Measurements from ENCODE around the gene EIF4A2. TPM values are rescaled to one million over a fixed set of nuclear protein-coding genes. Genes with fewer than 3 reads are reported as not detected.

EIF4A2 gene
- total and polyA plus RNA-seq, 9 donors, result 347 to 961 (median 631) TPM

- TF ChIP-seq POLR2A (IDR thresholded peaks at IDR 0.05) (no peak), CTCF (IDR thresholded peaks at IDR 0.05) (no peak), EP300 (IDR thresholded peaks at IDR 0.05) (no peak)
- peak overlapping the region; percentile 97 for H3K4me3 ChIP-seq
- intact Hi-C loops (cut with DNase I), result loop anchor here in 2 of 4 donors (5.0 to 10.0 kb wide), 3 partner anchors 40 to 848 kb away; partner anchors contain the start of gene TRA2B (in 2 of the 2)
- 1 to 3% (median 3%) methylated on average over 21 of the region's 21 CpGs for WGBS, 3 donors
- no peaks in the 10 kb centered on the region for H3K36me3 ChIP-seq
- DNase-seq, result no peak
- peaks cover 14% of the 10 kb centered on the region for H3K4me1 ChIP-seq (ENCODE audit: insufficient read depth)
- no peaks in the 10 kb centered on the region for H3K27me3 ChIP-seq
- peak overlapping the region; percentile 91 to 97 for H3K27ac ChIP-seq
- H3K9me3 ChIP-seq, result no peaks in the 10 kb centered on the region
Observed at GRCh38 chr3:186782542-186783057, 777 bp upstream of the EIF4A2 start.

GRCh38 chr3:186783731-186784515, 546 bp downstream of the EIF4A2 start:
- TF ChIP-seq CTCF (IDR thresholded peaks at IDR 0.05), result peak in 1 of 3 donors; percentile 12
- no peak for TF ChIP-seq EP300 (IDR thresholded peaks at IDR 0.05)
- peak; percentile 2 for TF ChIP-seq POLR2A (IDR thresholded peaks at IDR 0.05)
- WGBS, 3 donors, result 0% methylated on average over 40 to 56 of the region's 56 CpGs
- Histone ChIP-seq H3K9me3 (no peaks in the 10 kb centered on the region), H3K27ac (peak overlapping the region; percentile 91 to 97), H3K4me1 (ENCODE audit: insufficient read depth) (peaks cover 14% of the 10 kb centered on the region), H3K27me3 (no peaks in the 10 kb centered on the region), H3K4me3 (peak overlapping the region; percentile 97), H3K36me3 (no peaks in the 10 kb centered on the region)
- intact Hi-C loops (cut with DNase I), result loop anchor here in 2 of 4 donors (5.0 to 10.0 kb wide), 3 partner anchors 38 to 849 kb away; partner anchors contain the start of gene TRA2B (in 2 of the 2)
- peak; percentile 85 to 91 (median 89) for DNase-seq

- no peak for TF ChIP-seq EP300 (IDR thresholded peaks at IDR 0.05)
- no peak for TF ChIP-seq CTCF (IDR thresholded peaks at IDR 0.05)
- H3K9me3 ChIP-seq, result no peaks in the 10 kb centered on the region
- H3K4me3 ChIP-seq, result peak overlapping the region; percentile 97
- 2 to 10% (median 3%) methylated on average over 7 of the region's 7 CpGs for WGBS, 3 donors
- H3K36me3 ChIP-seq, result no peaks in the 10 kb centered on the region
- no peak for DNase-seq
- no peaks in the 10 kb centered on the region for H3K27me3 ChIP-seq
- intact Hi-C loops (cut with DNase I), result loop anchor here in 2 of 4 donors (5.0 to 10.0 kb wide), 3 partner anchors 37 to 850 kb away; partner anchors contain the start of gene TRA2B (in 2 of the 2)
- no peak overlapping the region for H3K27ac ChIP-seq
- peaks cover 14% of the 10 kb centered on the region for H3K4me1 ChIP-seq (ENCODE audit: insufficient read depth)
Observed at GRCh38 chr3:186784820-186785494, 1.6 kb downstream of the EIF4A2 start.

GRCh38 chr3:186785495-186786018, 2.2 kb downstream of the EIF4A2 start:
- Histone ChIP-seq H3K4me1 (ENCODE audit: insufficient read depth) (peaks cover 14% of the 10 kb centered on the region), H3K4me3 (peak overlapping the region; percentile 97), H3K27me3 (no peaks in the 10 kb centered on the region), H3K36me3 (no peaks in the 10 kb centered on the region), H3K27ac (no peak overlapping the region), H3K9me3 (no peaks in the 10 kb centered on the region)
- intact Hi-C loops (cut with DNase I), result loop anchor here in 1 of 4 donors (10.0 kb wide), 1 partner anchor 851 kb away; the partner anchor contains the start of gene TRA2B
- DNase-seq, result no peak
- no peak for TF ChIP-seq POLR2A (IDR thresholded peaks at IDR 0.05)
- no peak for TF ChIP-seq EP300 (IDR thresholded peaks at IDR 0.05)
- TF ChIP-seq CTCF (IDR thresholded peaks at IDR 0.05), result no peak
- 12 to 16% (median 14%) methylated on average over 7 of the region's 7 CpGs for whole genome bisulfite sequencing, 3 donors
